GM10248 (cell line): ENCODE results near the gene SLC4A3.

ENCODE experiments used
- CTCF ChIA-PET: fragments of 300-600 bp; sonication (Branson Sonifier 250); formaldehyde crosslinking; extraction: SDS; loops from one replicate; lab custom pipeline; 2021; ENCODE audit warnings: antibody characterized with exemption; lab: Yijun Ruan, JAX
- POLR2A ChIA-PET: fragments of 350-650 bp; sonication (Branson Sonifier 250); formaldehyde crosslinking; extraction: SDS; loops from one replicate; lab custom pipeline; 2020; ENCODE audit warnings: antibody characterized with exemption; lab: Yijun Ruan, JAX
- DNase-seq: peaks from one replicate; pipeline ENCODE4 v3.0.0; 2012; ENCODE audit errors: extremely low spot score
- TF ChIP-seq, protein P1 (sequence below): IDR thresholded peaks from 2 replicates; pipeline ENCODE4 v1.5.1; 2012; ENCODE audit warnings: mild to moderate bottlenecking, low read depth; ENCODE audit errors: extremely low read depth, missing control alignments, control extremely low read depth

SLC4A3 gene

GRCh38 chr2:219611866-219612576 is 15.4 kb upstream of the SLC4A3 start:
- ChIA-PET CTCF (interaction anchor here (1.2 to 1.4 kb wide), 2 partner anchors 71 to 82 kb away, joined by 3 to 4 read pairs; no protein-coding TSS in a partner anchor), POLR2A (no interaction called here)
- TF ChIP-seq, protein P1, sequence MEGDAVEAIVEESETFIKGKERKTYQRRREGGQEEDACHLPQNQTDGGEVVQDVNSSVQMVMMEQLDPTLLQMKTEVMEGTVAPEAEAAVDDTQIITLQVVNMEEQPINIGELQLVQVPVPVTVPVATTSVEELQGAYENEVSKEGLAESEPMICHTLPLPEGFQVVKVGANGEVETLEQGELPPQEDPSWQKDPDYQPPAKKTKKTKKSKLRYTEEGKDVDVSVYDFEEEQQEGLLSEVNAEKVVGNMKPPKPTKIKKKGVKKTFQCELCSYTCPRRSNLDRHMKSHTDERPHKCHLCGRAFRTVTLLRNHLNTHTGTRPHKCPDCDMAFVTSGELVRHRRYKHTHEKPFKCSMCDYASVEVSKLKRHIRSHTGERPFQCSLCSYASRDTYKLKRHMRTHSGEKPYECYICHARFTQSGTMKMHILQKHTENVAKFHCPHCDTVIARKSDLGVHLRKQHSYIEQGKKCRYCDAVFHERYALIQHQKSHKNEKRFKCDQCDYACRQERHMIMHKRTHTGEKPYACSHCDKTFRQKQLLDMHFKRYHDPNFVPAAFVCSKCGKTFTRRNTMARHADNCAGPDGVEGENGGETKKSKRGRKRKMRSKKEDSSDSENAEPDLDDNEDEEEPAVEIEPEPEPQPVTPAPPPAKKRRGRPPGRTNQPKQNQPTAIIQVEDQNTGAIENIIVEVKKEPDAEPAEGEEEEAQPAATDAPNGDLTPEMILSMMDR: no peak
- no peak for DNase-seq

DNA sequence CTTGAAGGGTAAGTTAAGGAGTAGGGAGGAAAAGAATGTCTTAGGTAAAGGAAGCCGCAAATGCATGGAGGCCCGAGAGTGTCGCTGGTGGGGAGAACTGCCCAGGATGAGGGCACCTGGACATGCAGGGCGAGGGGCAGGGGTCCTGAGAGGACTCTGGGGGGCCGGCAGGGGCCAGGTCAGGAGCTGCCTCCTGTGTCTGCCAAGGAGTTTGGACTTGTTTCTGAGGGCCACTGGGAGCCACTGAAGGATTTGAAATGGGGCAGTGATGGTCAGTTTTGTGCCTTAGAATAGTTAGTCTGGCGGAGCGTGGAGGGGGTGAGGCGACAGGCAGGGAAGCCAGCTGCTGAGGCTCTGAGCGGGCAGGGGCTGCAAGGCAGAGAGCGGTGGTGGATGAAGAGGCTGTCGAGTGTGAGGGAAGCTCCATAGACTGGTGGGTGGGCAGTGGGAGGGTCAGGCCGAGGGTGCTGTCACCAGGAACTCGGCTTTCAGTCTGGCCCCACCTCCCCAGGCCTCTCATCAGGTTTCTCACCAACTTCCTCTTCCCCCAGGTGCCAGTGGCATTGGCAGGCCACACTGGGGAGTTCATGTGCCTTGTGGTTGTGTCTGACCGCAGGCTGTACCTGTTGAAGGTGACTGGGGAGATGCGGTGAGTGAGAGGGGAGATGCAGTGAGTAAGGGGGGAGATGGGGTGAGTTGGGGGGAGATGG is 14.7 kb upstream of the SLC4A3 start:
- ChIA-PET POLR2A (no interaction called here), CTCF (interaction anchor here (1.2 to 1.4 kb wide), 2 partner anchors 72 to 83 kb away, joined by 3 to 4 read pairs; no protein-coding TSS in a partner anchor)
- no peak for DNase-seq
- TF ChIP-seq, protein P1: no peak

- no peak for DNase-seq
- CTCF ChIA-PET: interaction anchor here (1.0 to 1.4 kb wide), 2 partner anchors 71 to 84 kb away, joined by 3 to 5 read pairs; no protein-coding TSS in a partner anchor
- TF ChIP-seq, protein P1: no peak
- POLR2A ChIA-PET: no interaction called here
Measured at GRCh38 chr2:219613461-219614070, 13.9 kb upstream of the SLC4A3 start.

GRCh38 chr2:219614076-219614860 is 13.2 kb upstream of the SLC4A3 start:
- no peak for DNase-seq
- POLR2A ChIA-PET: no interaction called here
- TF ChIP-seq, protein P1: no peak
- CTCF ChIA-PET: interaction anchor here (1.0 to 1.6 kb wide), 2 partner anchors 28 to 72 kb away, joined by 4 to 5 read pairs; no protein-coding TSS in a partner anchor

DNA sequence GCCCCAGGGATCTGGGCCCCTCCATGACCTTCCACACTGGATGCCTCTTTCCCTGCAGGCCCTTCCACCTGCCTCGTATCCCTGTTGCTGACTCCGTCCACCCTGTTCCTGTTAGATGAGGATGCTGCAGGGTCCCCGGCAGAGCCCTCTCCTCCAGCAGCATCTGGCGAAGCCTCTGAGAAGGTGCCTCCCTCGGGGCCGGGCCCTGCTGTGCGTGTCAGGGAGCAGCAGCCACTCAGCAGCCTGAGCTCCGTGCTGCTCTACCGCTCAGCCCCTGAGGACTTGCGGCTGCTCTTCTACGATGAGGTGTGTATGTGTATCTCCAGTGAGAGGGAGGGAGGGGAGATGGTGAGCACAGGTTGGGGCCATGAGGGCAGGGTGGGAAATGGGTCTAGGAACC is 12.4 kb upstream of the SLC4A3 start:
- DNase-seq: no peak
- TF ChIP-seq, protein P1: no peak
- ChIA-PET CTCF (interaction anchor here (1.6 kb wide), 1 partner anchor 27 kb away, joined by 4 read pairs; no protein-coding TSS in a partner anchor), POLR2A (no interaction called here)
